OCI-LY7 (cell line): Measurements from ENCODE around the gene RALA. TPM values are rescaled to one million over a fixed set of nuclear protein-coding genes. Genes with fewer than 3 reads are reported as not detected.
"Not testable (repeated sequence)": the region's sequence is repeated elsewhere in the genome, so short reads cannot be mapped to it uniquely, and the experiment has no call there.

Experiments
- BruUV-seq: library from RNA; stranded (reverse); fragments of 400-500 nt; replicated peaks from 2 replicates; lab custom pipeline; 2021; lab: Mats Ljungman, UMichigan
- CTCF ChIA-PET: fragments of 300-600 bp; sonication (Branson Sonifier 250); formaldehyde crosslinking; loops from one replicate; lab custom pipeline; 2022; ENCODE audit warnings: antibody characterized with exemption; ENCODE audit not compliant: unreplicated experiment; lab: Charles Lee
- POLR2A ChIA-PET: fragments of 300-600 bp; sonication (Branson Sonifier 250); formaldehyde crosslinking; loops from one replicate; lab custom pipeline; 2022; ENCODE audit warnings: antibody characterized with exemption; lab: Charles Lee
- DNase-seq: peaks from one replicate; pipeline ENCODE4 v3.0.0-alpha.2; 2015; ENCODE audit warnings: low spot score
- H2AFZ ChIP-seq: fragments of 200-600 bp; sonication (generic), shearing (Covaris generic); 2 replicates; pipeline ENCODE4 v1.6.1; 2014; ENCODE audit warnings: mild to moderate bottlenecking, antibody characterized with exemption, low read length, moderate library complexity
- H3K27ac ChIP-seq: fragments of 200-600 bp; sonication (generic); 2 replicates; pipeline ENCODE4 v1.5.1; 2014; ENCODE audit warnings: mixed run types, low read depth, mild to moderate bottlenecking, moderate library complexity, low read length, inconsistent platforms; ENCODE audit not compliant: poor library complexity, severe bottlenecking
- H3K36me3 ChIP-seq: fragments of 200-600 bp; sonication (generic); 2 replicates; pipeline ENCODE4 v1.6.1; 2014; ENCODE audit warnings: mild to moderate bottlenecking, antibody characterized with exemption, low read length, moderate library complexity, mixed read lengths; ENCODE audit not compliant: insufficient read depth
- H3K4me1 ChIP-seq: fragments of 200-600 bp; sonication (generic); 2 replicates; pipeline ENCODE4 v1.5.1; 2014; ENCODE audit warnings: mild to moderate bottlenecking, low read length; ENCODE audit not compliant: insufficient read depth, poor library complexity, severe bottlenecking
- H3K4me2 ChIP-seq: fragments of 200-600 bp; sonication (generic); 2 replicates; pipeline ENCODE4 v1.6.1; 2014; ENCODE audit warnings: mild to moderate bottlenecking, low read length
- H3K4me3 ChIP-seq: fragments of 200-600 bp; sonication (generic); 2 replicates; pipeline ENCODE4 v1.5.1; 2014; ENCODE audit warnings: mild to moderate bottlenecking, low read depth, low read length; ENCODE audit not compliant: poor library complexity, severe bottlenecking
- H3K79me2 ChIP-seq: fragments of 200-600 bp; sonication (generic); 2 replicates; pipeline ENCODE4 v1.6.1; 2016; ENCODE audit warnings: low read depth, mild to moderate bottlenecking, low read length, moderate library complexity, mixed read lengths; ENCODE audit not compliant: insufficient read depth
- H3K9me2 ChIP-seq: fragments of 200-600 bp; sonication (generic); 2 replicates; pipeline ENCODE4 v1.6.1; 2016; ENCODE audit warnings: mild to moderate bottlenecking, low read length, mixed read lengths; ENCODE audit not compliant: insufficient read depth
- H3K9me3 ChIP-seq: fragments of 200-600 bp; sonication (generic); 2 replicates; pipeline ENCODE4 v1.6.1; 2014; ENCODE audit warnings: mild to moderate bottlenecking, mixed run types, low read length, mixed read lengths
- H4K20me1 ChIP-seq: fragments of 200-600 bp; sonication (generic); 2 replicates; pipeline ENCODE4 v1.6.1; 2014; ENCODE audit warnings: mild to moderate bottlenecking, antibody characterized with exemption, low read length, moderate library complexity, mixed read lengths; ENCODE audit not compliant: insufficient read depth
- EZH2phosphoT487 ChIP-seq: fragments of 200-600 bp; sonication (generic); IDR thresholded peaks from 2 replicates; pipeline ENCODE4 v1.6.1; 2018; ENCODE audit warnings: low read depth, borderline replicate concordance, mild to moderate bottlenecking, mixed run types, antibody characterized with exemption, low read length, moderate library complexity, mixed read lengths
- intact Hi-C: fragments of 100-400 bp; cut with micrococcal nuclease; formaldehyde crosslinking; loops from one replicate; pipeline ENCODE4 v1.10.0; 2022; ENCODE audit not compliant: unreplicated experiment
- total RNA-seq, 2 experiments: library from RNA; depleted of rRNA in 1 of 2; stranded (reverse); fragments of >200 nt in 1 of 2; shearing (Covaris generic) in 1 of 2; gene quantifications; 2 replicates each; pipeline ENCODE4 v1.2.3, GENCODE V29; 2014 to 2022
- TF ChIP-seq, protein P1 (sequence below): fragments of 200-600 bp; sonication (generic); conservative IDR thresholded peaks from 2 replicates; pipeline ENCODE4 v1.5.1; 2014; ENCODE audit warnings: mild to moderate bottlenecking, antibody characterized with exemption, low read length, moderate library complexity, mixed read lengths

RALA gene
- total RNA-seq, 2 experiments from 2014 or later: 6.4 to 31.0 TPM

DNA sequence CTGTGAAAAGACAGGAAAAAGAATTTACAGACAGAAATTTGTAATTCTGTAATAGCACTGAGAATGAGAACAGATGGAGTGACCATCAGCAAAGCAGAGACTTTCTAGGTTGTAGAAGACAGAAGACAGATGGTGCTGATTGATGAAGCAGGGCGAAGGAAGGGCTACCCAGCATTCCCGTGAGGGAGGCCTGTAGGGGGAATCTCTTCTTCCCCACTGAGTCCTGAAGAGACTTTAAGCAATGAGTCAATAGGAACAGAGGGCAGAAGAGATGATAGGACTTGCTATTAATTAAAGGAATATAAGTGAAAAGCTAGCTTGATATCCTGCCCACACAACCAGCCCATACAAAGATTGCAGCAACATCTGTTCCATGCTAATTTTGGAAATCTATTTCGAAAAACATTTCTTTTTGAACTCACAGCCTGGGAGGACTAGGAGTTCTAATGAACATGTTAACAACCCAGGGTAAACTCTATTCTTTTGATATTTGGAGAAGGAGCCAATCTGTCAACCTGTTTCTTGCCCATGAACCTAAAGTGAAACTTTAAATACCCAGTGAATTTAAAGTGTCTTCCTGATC lies 44.1 kb downstream of the RALA start:
- ChIA-PET POLR2A (interaction anchor here (0.6 to 1.2 kb wide), 2 partner anchors 69 to 96 kb away, joined by 3 to 4 read pairs; no protein-coding TSS in a partner anchor), CTCF (no interaction called here)
- Histone ChIP-seq H3K4me3 (no peak overlapping the region), H3K9me2 (no peaks in the 10 kb centered on the region), H3K9me3 (no peaks in the 10 kb centered on the region), H4K20me1 (no peaks in the 10 kb centered on the region), H3K36me3 (0 out of 2 replicates have a peak, but pooled peaks cover 2% of the 10 kb centered on the region), H2AFZ (no peak overlapping the region), H3K27ac (no peak overlapping the region), H3K4me1 (no peaks in the 10 kb centered on the region), H3K79me2 (no peaks in the 10 kb centered on the region), H3K4me2 (no peak overlapping the region)
- no TSS peak for BruUV-seq
- TF ChIP-seq EZH2phosphoT487: no peak
- TF ChIP-seq, protein P1, sequence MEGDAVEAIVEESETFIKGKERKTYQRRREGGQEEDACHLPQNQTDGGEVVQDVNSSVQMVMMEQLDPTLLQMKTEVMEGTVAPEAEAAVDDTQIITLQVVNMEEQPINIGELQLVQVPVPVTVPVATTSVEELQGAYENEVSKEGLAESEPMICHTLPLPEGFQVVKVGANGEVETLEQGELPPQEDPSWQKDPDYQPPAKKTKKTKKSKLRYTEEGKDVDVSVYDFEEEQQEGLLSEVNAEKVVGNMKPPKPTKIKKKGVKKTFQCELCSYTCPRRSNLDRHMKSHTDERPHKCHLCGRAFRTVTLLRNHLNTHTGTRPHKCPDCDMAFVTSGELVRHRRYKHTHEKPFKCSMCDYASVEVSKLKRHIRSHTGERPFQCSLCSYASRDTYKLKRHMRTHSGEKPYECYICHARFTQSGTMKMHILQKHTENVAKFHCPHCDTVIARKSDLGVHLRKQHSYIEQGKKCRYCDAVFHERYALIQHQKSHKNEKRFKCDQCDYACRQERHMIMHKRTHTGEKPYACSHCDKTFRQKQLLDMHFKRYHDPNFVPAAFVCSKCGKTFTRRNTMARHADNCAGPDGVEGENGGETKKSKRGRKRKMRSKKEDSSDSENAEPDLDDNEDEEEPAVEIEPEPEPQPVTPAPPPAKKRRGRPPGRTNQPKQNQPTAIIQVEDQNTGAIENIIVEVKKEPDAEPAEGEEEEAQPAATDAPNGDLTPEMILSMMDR: no peak
- DNase-seq: no peak
- intact Hi-C loops: no loop called here

- H3K79me2 ChIP-seq, H3K4me2 ChIP-seq, H3K27ac ChIP-seq, H3K9me3 ChIP-seq, CTCF ChIA-PET, DNase-seq, H3K9me2 ChIP-seq, H3K4me3 ChIP-seq, H3K4me1 ChIP-seq, H4K20me1 ChIP-seq, BruUV-seq, H3K36me3 ChIP-seq, H2AFZ ChIP-seq, intact Hi-C loops: not testable (repeated sequence)
- POLR2A ChIA-PET: interaction anchor here (0.6 to 1.2 kb wide), 3 partner anchors 66 to 97 kb away, joined by 3 to 4 read pairs (median 3); no protein-coding TSS in a partner anchor
Observed at GRCh38 chr7:39668280-39668679, 44.9 kb downstream of the RALA start.

DNA sequence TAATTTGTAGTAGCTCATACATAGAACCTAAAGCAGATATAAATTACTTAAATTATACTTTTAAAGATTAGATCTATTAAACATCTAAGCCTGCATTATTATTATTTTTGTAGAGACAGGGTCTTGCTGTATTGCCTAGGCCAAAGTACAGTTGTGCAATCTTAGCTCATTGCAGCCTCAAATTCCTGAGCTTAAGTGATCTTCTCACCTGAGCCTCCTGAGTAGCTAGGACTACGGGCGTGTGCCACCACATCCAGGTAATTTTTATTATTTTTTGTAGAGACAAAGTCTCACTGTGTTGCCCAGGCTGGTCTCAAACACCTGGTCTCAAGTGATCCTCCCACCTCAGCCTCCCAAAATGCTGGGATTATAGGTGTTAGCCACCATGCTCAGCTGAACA lies 46.7 kb downstream of the RALA start:
- Histone ChIP-seq H4K20me1 (no peaks in the 10 kb centered on the region), H3K79me2 (no peaks in the 10 kb centered on the region), H3K36me3 (no peaks in the 10 kb centered on the region), H3K4me1 (no peaks in the 10 kb centered on the region), H3K9me3 (no peaks in the 10 kb centered on the region), H3K4me3 (no peak overlapping the region), H3K27ac (no peak overlapping the region), H2AFZ (no peak overlapping the region), H3K4me2 (no peak overlapping the region), H3K9me2 (no peaks in the 10 kb centered on the region)
- POLR2A ChIA-PET: interaction anchor here (0.8 to 1.6 kb wide), 3 partner anchors 28 to 825 kb away, joined by 3 to 4 read pairs (median 3); no protein-coding TSS in a partner anchor
- no peak for DNase-seq
- TF ChIP-seq, protein P1: no peak
- no peak for TF ChIP-seq EZH2phosphoT487
- CTCF ChIA-PET: no interaction called here
- BruUV-seq: no TSS peak
- intact Hi-C loops: no loop called here
